IMR-90 (cell line): ENCODE results near the gene EYS. TPM values are rescaled to one million over a fixed set of nuclear protein-coding genes. Genes with fewer than 3 reads are reported as not detected.
"Not testable (repeated sequence)": the region's sequence is repeated elsewhere in the genome, so short reads cannot be mapped to it uniquely, and the experiment has no call there.

Experiments
- ATAC-seq: fragments of 200-7000 bp; cut with Tn5 transposase; 2 replicates; pipeline ENCODE4 v1.9.1; 2020; ENCODE audit warnings: low read depth, mild to moderate bottlenecking, moderate library complexity
- BruUV-seq: library from RNA; stranded (reverse); fragments of 400-500 nt; replicated peaks from 2 replicates; lab custom pipeline; 2021; lab: Mats Ljungman, UMichigan
- CTCF ChIA-PET: fragments of 300-600 bp; formaldehyde crosslinking; extraction: SDS; loops from one replicate; lab custom pipeline; 2021; ENCODE audit warnings: antibody characterized with exemption; lab: Yijun Ruan, JAX
- POLR2A ChIA-PET: fragments of 300-600 bp; sonication (Branson Sonifier 250); formaldehyde crosslinking; loops from one replicate; lab custom pipeline; 2022; ENCODE audit warnings: antibody characterized with exemption; ENCODE audit not compliant: unreplicated experiment; lab: Charles Lee
- DNase-seq: peaks from one replicate; pipeline ENCODE4 v3.0.0; 2013
- H2AFZ ChIP-seq: replicated peaks from 2 replicates; pipeline ENCODE3; 2013; ENCODE audit warnings: low read length, mild to moderate bottlenecking; ENCODE audit not compliant: poor library complexity
- H2AK5ac ChIP-seq: 2 replicates; pipeline ENCODE4 v1.6.1; 2013; ENCODE audit warnings: low read depth, low read length, inconsistent platforms
- H2AK9ac ChIP-seq: replicated peaks from 2 replicates; pipeline ENCODE3; 2013; ENCODE audit warnings: mild to moderate bottlenecking, low read depth, low read length, moderate library complexity; ENCODE audit not compliant: poor library complexity
- H2BK120ac ChIP-seq: 2 replicates; pipeline ENCODE4 v1.6.1; 2013; ENCODE audit warnings: low read depth, low read length, inconsistent platforms
- H2BK15ac ChIP-seq: 3 replicates; pipeline ENCODE4 v1.6.1; 2013; ENCODE audit warnings: low read depth, low read length, inconsistent platforms
- H2BK20ac ChIP-seq: 2 replicates; pipeline ENCODE4 v1.6.1; 2013; ENCODE audit warnings: low read depth, mild to moderate bottlenecking, inconsistent platforms, low read length, moderate library complexity
- H2BK5ac ChIP-seq: 2 replicates; pipeline ENCODE4 v1.6.1; 2013; ENCODE audit warnings: mild to moderate bottlenecking, low read depth, low read length, inconsistent platforms; ENCODE audit not compliant: poor library complexity, severe bottlenecking
- H3K14ac ChIP-seq: replicated peaks from 2 replicates; pipeline ENCODE4 v1.6.1; 2013; ENCODE audit warnings: low read depth, low read length, inconsistent platforms
- H3K18ac ChIP-seq: 2 replicates; pipeline ENCODE4 v1.6.1; 2013; ENCODE audit warnings: low read depth, low read length, control low read depth
- H3K23ac ChIP-seq: 2 replicates; pipeline ENCODE4 v1.6.1; 2013; ENCODE audit warnings: low read depth, low read length, inconsistent platforms
- H3K27ac ChIP-seq: 2 replicates; pipeline ENCODE4 v1.5.1; 2013; ENCODE audit warnings: mild to moderate bottlenecking, control low read depth, low read length; ENCODE audit not compliant: insufficient read depth
- H3K27me3 ChIP-seq: 2 replicates; pipeline ENCODE4 v1.6.1; 2013; ENCODE audit warnings: low read length; ENCODE audit not compliant: control insufficient read depth, insufficient read depth
- H3K36me3 ChIP-seq: 2 replicates; pipeline ENCODE4 v1.6.1; 2013; ENCODE audit warnings: low read length, mixed read lengths; ENCODE audit not compliant: control insufficient read depth, insufficient read depth
- H3K4ac ChIP-seq: 2 replicates; pipeline ENCODE4 v1.6.1; 2013; ENCODE audit warnings: low read depth, low read length, inconsistent platforms
- H3K4me1 ChIP-seq: 2 replicates; pipeline ENCODE4 v1.6.1; 2013; ENCODE audit warnings: low read length, mixed read lengths; ENCODE audit not compliant: control insufficient read depth, insufficient read depth
- H3K4me2 ChIP-seq: 2 replicates; pipeline ENCODE4 v1.6.1; 2013; ENCODE audit warnings: low read depth, mild to moderate bottlenecking, control low read depth, low read length, moderate library complexity
- H3K4me3 ChIP-seq: 2 replicates; pipeline ENCODE4 v1.5.1; 2013; ENCODE audit warnings: low read depth, mild to moderate bottlenecking, control low read depth, low read length, moderate library complexity; ENCODE audit not compliant: insufficient read depth
- H3K56ac ChIP-seq: 2 replicates; pipeline ENCODE4 v1.6.1; 2013; ENCODE audit warnings: low read length, inconsistent platforms; ENCODE audit not compliant: insufficient read depth; ENCODE audit errors: extremely low read depth
- H3K79me1 ChIP-seq, 2 experiments: 2 replicates each; pipeline ENCODE4 v1.6.1; 2013; ENCODE audit warnings: low read length in 2 of 2, inconsistent platforms in 1 of 2, low read depth in 1 of 2
- H3K9ac ChIP-seq: 2 replicates; pipeline ENCODE4 v1.6.1; 2013; ENCODE audit warnings: low read depth, low read length, control low read depth
- H3K9me1 ChIP-seq: 2 replicates; pipeline ENCODE4 v1.6.1; 2013; ENCODE audit warnings: low read length, inconsistent platforms; ENCODE audit not compliant: insufficient read depth
- H3K9me3 ChIP-seq: 2 replicates; pipeline ENCODE4 v1.6.1; 2013; ENCODE audit warnings: low read length; ENCODE audit not compliant: control insufficient read depth, insufficient read depth
- H4K20me1 ChIP-seq: 2 replicates; pipeline ENCODE4 v1.6.1; 2013; ENCODE audit warnings: low read length, inconsistent platforms; ENCODE audit not compliant: insufficient read depth
- H4K5ac ChIP-seq: 2 replicates; pipeline ENCODE4 v1.6.1; 2013; ENCODE audit warnings: mild to moderate bottlenecking, low read depth, low read length, control low read depth
- H4K8ac ChIP-seq, 2 experiments: 2 replicates each; pipeline ENCODE4 v1.6.1; 2013; ENCODE audit warnings: low read depth in 2 of 2, low read length in 2 of 2, control low read depth in 1 of 2, inconsistent platforms in 1 of 2
- H4K91ac ChIP-seq: 2 replicates; pipeline ENCODE4 v1.6.1; 2013; ENCODE audit warnings: low read depth, low read length, inconsistent platforms; ENCODE audit not compliant: insufficient read depth
- NFE2L2 ChIP-seq: fragments of 150-350 bp; IDR thresholded peaks from 2 replicates; pipeline ENCODE4 v1.6.1; 2016; ENCODE audit warnings: low read depth, mild to moderate bottlenecking, low read length
- RAD21 ChIP-seq: IDR thresholded peaks from 2 replicates; pipeline ENCODE4 v1.6.1; 2012; ENCODE audit warnings: low read length, improper control_type of control experiment
- RFX5 ChIP-seq: IDR thresholded peaks from 2 replicates; pipeline ENCODE4 v1.8.0; 2012; ENCODE audit warnings: low read depth, mild to moderate bottlenecking, low read length, moderate library complexity
- SMC3 ChIP-seq: fragments of 150-350 bp; IDR thresholded peaks from 2 replicates; pipeline ENCODE4 v1.6.1; 2016; ENCODE audit warnings: low read depth, mild to moderate bottlenecking, antibody characterized with exemption, low read length, moderate library complexity
- WGBS, 2 experiments: methylation state at CpG; one replicate each; pipeline versions ENCODE4 v1.1.5 to v1.1.7; 2013; ENCODE audit warnings: missing lambda C conversion rate in 2 of 2; ENCODE audit not compliant: insufficient read length in 1 of 2; ENCODE audit errors: extremely low coverage in 2 of 2; 5-methylcytosine and 5-hydroxymethylcytosine counted together
- dilution Hi-C: fragments of 300-500 bp; cut with HindIII; formaldehyde crosslinking; loops from one replicate; pipeline ENCODE4 v1.14.3; 2018; ENCODE audit warnings: low sequenced_read_pairs; ENCODE audit not compliant: unreplicated experiment
- in situ Hi-C: fragments of 300-500 bp; cut with MboI; formaldehyde crosslinking; loops from 3 replicates; pipeline ENCODE4 v1.14.3; 2019; ENCODE audit warnings: low sequenced_read_pairs, inconsistent platforms, mixed read lengths
- intact Hi-C: fragments of 100-400 bp; cut with micrococcal nuclease; formaldehyde crosslinking; loops from 2 replicates; pipeline ENCODE4 v1.10.0; 2022
- polyA plus RNA-seq, 3 experiments: library from polyadenylated mRNA; depleted of rRNA; stranded (reverse); fragments of >200 nt; gene quantifications; 2 replicates each; pipeline ENCODE4 v1.2.3, GENCODE V29; 2012; ENCODE audit warnings: low replicate concordance in 1 of 3
- total RNA-seq: library from RNA; depleted of rRNA; stranded (reverse); fragments of >200 nt; gene quantifications from 2 replicates; pipeline ENCODE4 v1.2.3, GENCODE V29; 2012
- TF ChIP-seq, protein P1 (sequence below): fragments of 150-350 bp; IDR thresholded peaks from 2 replicates; pipeline ENCODE4 v1.6.1; 2017; ENCODE audit warnings: mild to moderate bottlenecking, antibody characterized with exemption, low read length, low read depth

Gene EYS
- total and polyA plus RNA-seq, 2 of the 4 experiments (the other 2 are of a cell fraction): under 0.01 TPM; not detected in 1

DNA sequence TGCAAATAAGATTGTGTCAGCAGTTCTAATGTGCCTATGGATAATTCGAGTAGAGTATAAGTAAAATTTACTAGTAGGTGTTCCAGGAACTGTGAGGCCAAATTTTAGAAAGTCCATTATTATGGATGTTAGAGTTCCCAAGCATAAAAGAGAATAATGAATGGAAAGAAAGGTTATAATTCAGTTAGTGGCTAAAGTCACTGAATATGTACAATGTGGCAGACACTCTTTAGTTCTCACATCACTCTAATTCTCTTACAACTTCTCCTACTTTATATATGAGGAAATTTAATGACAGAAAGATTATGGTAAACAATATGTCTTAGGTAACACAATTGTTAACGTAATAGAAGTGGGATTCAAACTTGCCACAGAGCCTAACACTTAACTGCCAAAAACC is 75.3 kb downstream of the EYS start:
- intact Hi-C loops: no loop called here
- no peaks in the 10 kb centered on the region for H3K79me1 ChIP-seq

DNA sequence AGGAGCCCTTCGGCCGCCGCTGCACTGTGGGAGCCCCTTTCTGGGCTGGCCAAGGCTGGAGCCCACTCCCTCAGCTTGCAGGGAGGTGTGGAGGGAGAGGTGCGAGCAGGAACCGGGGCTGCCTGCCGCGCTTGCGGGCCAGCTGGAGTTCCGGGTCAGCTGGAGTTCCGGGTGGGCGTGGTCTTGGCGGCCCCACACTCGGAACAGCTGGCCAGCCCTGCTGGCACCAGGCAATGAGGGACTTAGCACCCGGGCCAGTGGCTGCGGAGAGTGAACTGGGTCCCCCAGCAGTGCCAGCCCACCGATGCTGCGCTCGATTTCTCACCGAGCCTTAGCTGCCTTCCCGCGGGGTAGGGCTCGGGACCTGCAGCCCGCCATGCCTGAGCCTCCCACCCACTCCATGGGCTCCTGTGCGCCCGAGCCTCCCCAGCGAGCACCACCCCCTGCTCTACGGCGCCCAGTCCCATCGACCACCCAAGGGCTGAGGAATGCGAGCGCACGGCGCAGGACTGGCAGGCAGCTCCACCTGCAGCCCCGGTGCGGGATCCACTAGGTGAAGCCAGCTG is 79.5 kb downstream of the EYS start:
- H2BK20ac ChIP-seq, H2BK15ac ChIP-seq, H3K27ac ChIP-seq, H2BK120ac ChIP-seq, H2BK5ac ChIP-seq, H3K4me2 ChIP-seq, H2AK9ac ChIP-seq, H3K14ac ChIP-seq, H2AK5ac ChIP-seq, POLR2A ChIA-PET, dilution Hi-C loops, H2AFZ ChIP-seq, DNase-seq, BruUV-seq, intact Hi-C loops, H3K4ac ChIP-seq, H3K27me3 ChIP-seq, H4K5ac ChIP-seq, H3K36me3 ChIP-seq, H4K91ac ChIP-seq, in situ Hi-C loops, H3K18ac ChIP-seq, H3K56ac ChIP-seq, ATAC-seq, H4K20me1 ChIP-seq, H3K4me1 ChIP-seq, H3K4me3 ChIP-seq, H3K9ac ChIP-seq, H3K9me3 ChIP-seq, H3K79me1 ChIP-seq, H3K9me1 ChIP-seq, H4K8ac ChIP-seq, H3K23ac ChIP-seq, CTCF ChIA-PET: not testable (repeated sequence)
- 87% methylated on average over 15 of the region's 35 CpGs; no CpG with 5 or more reads in 1 of the 2 experiments for WGBS, 2 experiments

More for the DNA sequence above, 75.3 kb downstream of the EYS start:
- Histone ChIP-seq H2BK20ac (no peak overlapping the region), H3K27me3 (no peaks in the 10 kb centered on the region), H4K8ac (no peak overlapping the region), H3K4me1 (no peaks in the 10 kb centered on the region), H2BK15ac (no peak overlapping the region), H2BK120ac (no peak overlapping the region), H3K36me3 (no peaks in the 10 kb centered on the region), H4K5ac (no peak overlapping the region), H3K14ac (no peak overlapping the region), H3K4me3 (no peak overlapping the region), H3K4ac (no peak overlapping the region), H3K9me3 (no peaks in the 10 kb centered on the region), H4K20me1 (no peaks in the 10 kb centered on the region), H3K9me1 (no peaks in the 10 kb centered on the region), H2AFZ (no peak overlapping the region), H3K23ac (no peak overlapping the region), H3K18ac (no peak overlapping the region), H3K56ac (no peak overlapping the region), H3K4me2 (no peak overlapping the region), H2BK5ac (no peak overlapping the region), H3K9ac (no peak overlapping the region), H3K27ac (no peak overlapping the region), H2AK9ac (no peak overlapping the region), H4K91ac (no peak overlapping the region), H2AK5ac (no peak overlapping the region)
- POLR2A ChIA-PET: no interaction called here
- no peak for TF ChIP-seq RAD21
- TF ChIP-seq NFE2L2: no peak
- TF ChIP-seq, protein P1, sequence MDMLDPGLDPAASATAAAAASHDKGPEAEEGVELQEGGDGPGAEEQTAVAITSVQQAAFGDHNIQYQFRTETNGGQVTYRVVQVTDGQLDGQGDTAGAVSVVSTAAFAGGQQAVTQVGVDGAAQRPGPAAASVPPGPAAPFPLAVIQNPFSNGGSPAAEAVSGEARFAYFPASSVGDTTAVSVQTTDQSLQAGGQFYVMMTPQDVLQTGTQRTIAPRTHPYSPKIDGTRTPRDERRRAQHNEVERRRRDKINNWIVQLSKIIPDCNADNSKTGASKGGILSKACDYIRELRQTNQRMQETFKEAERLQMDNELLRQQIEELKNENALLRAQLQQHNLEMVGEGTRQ: no peak
- TF ChIP-seq SMC3: no peak
- TF ChIP-seq RFX5: no peak
- in situ Hi-C loops: no loop called here
- CTCF ChIA-PET: no interaction called here
- BruUV-seq: no TSS peak
- no CpG with 5 or more reads among the region's 2 CpGs for WGBS, 2 experiments
- ATAC-seq: no peak
- DNase-seq: no peak
- dilution Hi-C loops: no loop called here
